ENCODE data around the gene CDH5.
"Not testable (repeated sequence)": the region's sequence is repeated elsewhere in the genome, so short reads cannot be mapped to it uniquely, and the experiment has no call there.

DNA sequence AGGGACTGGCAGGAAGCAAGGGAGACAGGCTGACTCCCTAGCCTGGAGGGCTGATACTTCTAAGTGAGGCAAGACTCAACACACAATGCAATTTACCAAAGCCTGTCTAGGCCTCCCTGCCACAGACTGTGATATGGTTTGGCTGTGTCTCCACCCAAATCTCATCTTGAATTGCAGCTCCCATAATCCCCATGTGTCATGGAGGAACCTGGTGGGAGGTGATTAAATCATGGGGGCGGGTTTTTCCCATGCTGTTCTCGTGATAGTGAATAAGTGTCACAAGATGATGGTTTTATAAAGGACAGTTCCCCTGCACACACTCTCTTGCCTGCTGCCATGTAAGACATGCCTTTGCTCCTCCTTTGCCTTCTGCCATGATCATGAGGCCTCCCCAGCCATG is 35.0 kb upstream of the CDH5 start:
- TF ChIP-seq SP1 (IDR thresholded peaks at IDR 0.05); CTCF (IDR thresholded peaks at IDR 0.05; ENCODE audit: low read depth, low read length, missing input control); JUND (IDR thresholded peaks at IDR 0.05); ATF3 (IDR thresholded peaks at IDR 0.05): not testable (repeated sequence)
